Stimulated activated naive CD8-positive, alpha-beta T cell treated with anti-CD3 and anti-CD28 coated beads, Interleukin-15, amount 100 ng/mL, for 72 hours (primary cell): Measurements from ENCODE around the gene ACSF3.

Source experiments
- ATAC-seq: fragments of 150-1000 bp; cut with Tn5 transposase; 2 replicates; pipeline ENCODE4 v1.10.0; 2021; ENCODE audit warnings: mild to moderate bottlenecking, moderate library complexity
- DNase-seq, 2 donors: peaks; one replicate each; pipeline ENCODE4 v3.0.0; 2021 to 2022
- H3K27ac Mint-ChIP-seq, 2 donors: one replicate each; pipeline ENCODE4 v1.8.0; 2022; ENCODE audit warnings: mild to moderate bottlenecking in 2 of 2, mixed read lengths in 2 of 2, moderate library complexity in 2 of 2
- H3K27me3 Mint-ChIP-seq: one replicate; pipeline ENCODE4 v1.8.0; 2022; ENCODE audit warnings: mixed read lengths
- H3K4me1 Mint-ChIP-seq: one replicate; pipeline ENCODE4 v1.8.0; 2022; ENCODE audit warnings: mild to moderate bottlenecking, mixed read lengths
- H3K4me3 Mint-ChIP-seq, 2 donors: one replicate each; pipeline ENCODE4 v1.8.0; 2022; ENCODE audit warnings: mild to moderate bottlenecking in 2 of 2, mixed read lengths in 2 of 2, moderate library complexity in 1 of 2
- H3K9me3 Mint-ChIP-seq, 2 donors: one replicate each; pipeline ENCODE4 v1.8.0; 2022; ENCODE audit warnings: mixed read lengths in 2 of 2

The ACSF3 gene

GRCh38 chr16:89143911-89144675 is 50.4 kb downstream of the ACSF3 start:
- ATAC-seq (no peak), DNase-seq (no peak)
- H3K4me1 Mint-ChIP-seq = no peaks in the 10 kb centered on the region
- no peaks in the 10 kb centered on the region for H3K27me3 Mint-ChIP-seq
- peaks cover 4 to 6% of the 10 kb centered on the region in 2 donors for H3K9me3 Mint-ChIP-seq
- no peak overlapping the region for H3K27ac Mint-ChIP-seq
- H3K4me3 Mint-ChIP-seq = no peak overlapping the region

DNA sequence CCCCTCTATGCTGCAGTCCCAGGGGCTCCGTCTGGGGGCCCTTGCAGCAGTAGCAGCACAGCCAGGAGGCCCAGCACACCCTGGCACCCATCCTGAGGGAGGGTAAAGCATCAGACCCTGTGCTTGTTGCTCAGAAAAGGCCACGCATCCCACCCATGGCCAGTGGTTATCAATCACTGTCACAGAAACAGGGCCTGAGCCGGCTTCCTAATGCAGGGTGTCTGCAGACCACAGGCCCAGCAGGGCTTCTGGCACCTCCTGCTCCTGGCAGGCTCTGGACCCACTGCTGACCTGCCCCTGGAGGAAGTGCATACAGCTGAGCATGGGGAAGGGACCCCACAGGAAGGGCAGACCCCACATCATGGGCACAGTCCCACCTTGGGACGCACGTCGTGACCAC is 51.0 kb downstream of the ACSF3 start:
- no peak overlapping the region for H3K27ac Mint-ChIP-seq
- no peaks in the 10 kb centered on the region for H3K4me1 Mint-ChIP-seq
- H3K4me3 Mint-ChIP-seq = no peak overlapping the region
- peaks cover 6 to 12% of the 10 kb centered on the region in 2 donors for H3K9me3 Mint-ChIP-seq
- DNase-seq (no peak), ATAC-seq (no peak)
- no peaks in the 10 kb centered on the region for H3K27me3 Mint-ChIP-seq

DNA sequence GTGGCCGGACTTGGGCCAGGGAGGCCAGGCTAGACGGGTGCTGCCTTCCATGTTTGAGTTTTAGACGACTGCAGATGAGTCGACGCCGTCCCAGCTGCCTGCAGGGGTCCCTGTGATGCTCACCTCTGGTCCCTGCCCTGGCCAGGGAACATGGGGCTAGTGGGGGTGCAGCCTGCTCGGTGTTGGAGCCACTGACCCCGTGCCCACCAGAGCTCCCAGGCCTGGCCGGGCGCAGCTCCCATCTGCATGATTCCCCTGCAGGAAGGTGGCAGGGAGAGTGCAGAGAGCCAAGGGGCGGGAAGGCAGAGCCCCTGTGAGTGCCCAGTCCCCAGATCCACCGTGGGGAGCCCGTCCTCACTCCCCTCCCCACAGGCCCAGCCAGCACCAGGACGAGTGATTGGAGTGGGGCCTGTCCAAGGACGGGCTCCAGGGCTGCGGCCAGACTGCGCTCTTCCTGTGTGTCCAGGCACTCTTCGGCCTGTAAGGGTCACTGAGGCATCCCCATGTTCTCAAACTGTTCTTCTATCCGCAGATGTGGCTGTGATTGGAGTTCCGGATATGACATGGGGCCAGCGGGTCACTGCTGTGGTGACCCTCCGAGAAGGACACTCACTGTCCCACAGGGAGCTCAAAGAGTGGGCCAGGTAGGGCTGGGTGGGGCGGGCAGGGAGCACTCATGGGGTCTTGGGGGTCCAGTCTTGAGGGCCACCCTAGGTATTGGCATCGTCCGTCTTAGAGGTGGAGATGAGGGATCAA is 51.9 kb downstream of the ACSF3 start:
- ATAC-seq (no peak), DNase-seq (no peak)
- no peak overlapping the region for H3K27ac Mint-ChIP-seq
- no peaks in the 10 kb centered on the region for H3K27me3 Mint-ChIP-seq
- H3K4me3 Mint-ChIP-seq = no peak overlapping the region
- H3K4me1 Mint-ChIP-seq = no peaks in the 10 kb centered on the region
- peaks cover 6 to 13% of the 10 kb centered on the region in 2 donors for H3K9me3 Mint-ChIP-seq

DNA sequence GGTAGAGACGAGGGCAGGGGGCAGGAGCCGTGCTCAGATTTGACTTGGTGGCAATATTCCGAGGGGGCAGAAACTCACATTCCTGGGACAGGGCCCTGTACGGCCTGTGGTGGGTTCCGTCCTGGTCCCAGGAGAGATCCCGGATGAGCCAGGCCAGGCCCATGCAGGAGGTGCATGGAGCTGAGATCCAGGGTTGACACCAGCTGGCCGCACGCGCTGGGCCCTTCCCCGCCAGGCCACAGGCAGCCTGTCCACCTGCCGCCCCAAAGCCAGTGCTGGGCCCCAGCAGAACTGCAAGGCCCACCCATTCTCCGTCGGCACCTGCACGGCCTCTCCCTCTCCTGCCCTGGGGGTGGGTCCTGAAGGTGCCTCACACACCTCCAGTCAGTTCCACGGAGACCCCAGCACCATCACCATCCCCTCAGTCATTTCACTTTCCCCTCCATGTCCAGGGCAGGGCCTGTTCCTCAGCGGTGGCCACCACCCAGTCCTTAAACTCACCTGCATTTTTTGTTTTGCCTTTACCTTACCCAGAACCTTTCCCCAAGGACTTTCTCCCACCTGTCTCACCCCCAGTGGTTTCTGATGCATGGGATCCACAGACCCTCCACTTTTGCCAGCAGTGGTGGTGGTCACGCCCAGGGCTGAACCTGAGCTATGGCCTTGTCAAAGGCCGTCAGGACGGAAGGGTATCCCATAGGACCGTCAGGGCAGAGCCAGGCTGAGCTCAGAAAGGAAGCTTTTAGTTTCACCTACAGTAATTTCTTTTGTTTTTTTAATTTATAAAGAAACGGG is 52.8 kb downstream of the ACSF3 start:
- H3K27ac Mint-ChIP-seq = peak overlapping the region in 1 of 2 donors; percentile 88

GRCh38 chr16:89147085-89147817 is 53.6 kb downstream of the ACSF3 start:
- Mint-ChIP-seq H3K27ac (peak overlapping the region in 1 of 2 donors; percentile 88), H3K9me3 (peaks cover 6 to 13% of the 10 kb centered on the region in 2 donors), H3K4me3 (no peak overlapping the region), H3K27me3 (no peaks in the 10 kb centered on the region), H3K4me1 (no peaks in the 10 kb centered on the region)
- DNase-seq (no peak), ATAC-seq (no peak)

More for the DNA sequence above, 52.8 kb downstream of the ACSF3 start:
- no peak for DNase-seq
- peaks cover 6 to 13% of the 10 kb centered on the region in 2 donors for H3K9me3 Mint-ChIP-seq
- H3K4me3 Mint-ChIP-seq = no peak overlapping the region
- no peaks in the 10 kb centered on the region for H3K4me1 Mint-ChIP-seq
- no peak for ATAC-seq
- no peaks in the 10 kb centered on the region for H3K27me3 Mint-ChIP-seq

GRCh38 chr16:89149386-89149785 is 55.7 kb downstream of the ACSF3 start:
- ATAC-seq (no peak), DNase-seq (no peak)
- no peaks in the 10 kb centered on the region for H3K4me1 Mint-ChIP-seq
- H3K27me3 Mint-ChIP-seq = no peaks in the 10 kb centered on the region
- H3K4me3 Mint-ChIP-seq = no peak overlapping the region
- no peak overlapping the region for H3K27ac Mint-ChIP-seq
- H3K9me3 Mint-ChIP-seq = peaks cover 6 to 13% of the 10 kb centered on the region in 2 donors

GRCh38 chr16:89150090-89150835 is 56.6 kb downstream of the ACSF3 start:
- DNase-seq (no peak), ATAC-seq (no peak)
- H3K9me3 Mint-ChIP-seq = peaks cover 6 to 13% of the 10 kb centered on the region in 2 donors
- no peak overlapping the region for H3K4me3 Mint-ChIP-seq
- peak overlapping the region in 1 of 2 donors; percentile 61 for H3K27ac Mint-ChIP-seq
- no peaks in the 10 kb centered on the region for H3K27me3 Mint-ChIP-seq
- no peaks in the 10 kb centered on the region for H3K4me1 Mint-ChIP-seq

- ATAC-seq = no peak
- no peak for DNase-seq
- Mint-ChIP-seq H3K9me3 (peaks cover 6 to 13% of the 10 kb centered on the region in 2 donors), H3K27ac (no peak overlapping the region), H3K4me3 (no peak overlapping the region), H3K4me1 (no peaks in the 10 kb centered on the region), H3K27me3 (no peaks in the 10 kb centered on the region)
Measured at GRCh38 chr16:89150981-89151380, 57.3 kb downstream of the ACSF3 start.

DNA sequence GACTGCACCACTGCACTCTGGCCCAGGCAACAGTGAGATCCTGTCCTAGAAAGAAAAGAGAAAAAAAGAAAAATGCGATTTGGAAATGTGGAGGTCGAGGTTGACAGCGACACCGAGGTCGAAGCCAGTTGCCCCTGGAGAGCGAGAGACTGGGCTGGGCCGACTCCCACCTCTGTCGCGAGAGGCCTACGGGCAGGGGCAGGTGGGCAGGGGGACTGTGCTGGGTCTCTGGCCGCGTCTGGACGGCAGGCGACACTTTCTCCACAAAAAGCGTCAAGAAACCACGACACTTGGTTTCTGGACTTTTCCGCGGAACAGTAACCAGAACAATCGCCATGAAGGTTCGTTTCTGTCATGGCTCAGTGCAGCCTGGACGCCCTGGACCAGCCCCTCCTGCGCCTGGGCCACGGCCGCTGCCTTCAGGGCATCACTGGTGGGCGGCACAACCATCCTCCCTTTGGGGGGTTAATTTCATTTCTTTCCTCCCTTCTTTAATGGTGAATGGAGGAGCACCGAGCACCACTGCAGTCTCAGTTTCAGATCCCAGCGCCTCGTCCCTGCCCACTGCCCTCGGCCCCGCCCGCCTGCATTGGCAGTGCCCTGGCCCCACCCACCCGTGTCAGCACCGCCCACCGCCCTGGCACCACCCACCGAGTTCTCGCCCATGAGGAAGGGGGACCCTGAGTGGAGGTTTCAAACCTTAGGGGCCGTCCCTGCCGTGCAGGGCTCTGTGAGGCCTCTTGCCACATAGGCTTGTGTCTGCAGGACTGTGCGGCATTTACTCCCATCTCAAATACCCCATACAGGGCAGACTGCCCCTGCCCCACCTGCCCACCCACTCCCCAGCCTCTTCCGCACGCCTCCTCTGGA is 59.4 kb downstream of the ACSF3 start:
- H3K27ac Mint-ChIP-seq = peak overlapping the region in 1 of 2 donors; percentile 68
- no peaks in the 10 kb centered on the region for H3K27me3 Mint-ChIP-seq
- H3K9me3 Mint-ChIP-seq = peaks cover 6 to 13% of the 10 kb centered on the region in 2 donors
- no peaks in the 10 kb centered on the region for H3K4me1 Mint-ChIP-seq
- H3K4me3 Mint-ChIP-seq = no peak overlapping the region
- peak; percentile 19 for ATAC-seq
- DNase-seq = no peak

DNA sequence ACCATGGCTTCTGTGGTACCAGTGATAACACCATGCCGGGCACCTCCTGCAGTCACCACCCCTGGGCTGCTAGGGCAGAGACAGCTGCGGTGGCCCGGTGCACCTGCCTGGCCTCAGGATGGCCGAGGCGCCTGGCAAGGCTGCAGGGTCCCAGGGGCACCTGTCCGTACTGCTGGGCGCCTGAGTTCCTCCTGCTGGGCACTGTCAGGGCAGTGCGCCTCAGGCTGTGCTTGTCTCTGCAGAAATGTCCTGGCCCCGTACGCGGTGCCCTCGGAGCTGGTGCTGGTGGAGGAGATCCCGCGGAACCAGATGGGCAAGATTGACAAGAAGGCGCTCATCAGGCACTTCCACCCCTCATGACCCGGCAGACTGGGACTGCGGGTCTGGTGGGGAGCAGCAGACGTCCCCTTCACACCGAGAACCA is 60.2 kb downstream of the ACSF3 start:
- no peaks in the 10 kb centered on the region for H3K27me3 Mint-ChIP-seq
- H3K4me1 Mint-ChIP-seq = no peaks in the 10 kb centered on the region
- ATAC-seq = peak; percentile 24
- peaks cover 5 to 9% of the 10 kb centered on the region in 2 donors for H3K9me3 Mint-ChIP-seq
- H3K4me3 Mint-ChIP-seq = no peak overlapping the region
- no peak overlapping the region for H3K27ac Mint-ChIP-seq
- DNase-seq = no peak

- H3K27ac Mint-ChIP-seq = peak overlapping the region in 1 of 2 donors; percentile 82
Measured at GRCh38 chr16:89154390-89155183, 60.9 kb downstream of the ACSF3 start.

GRCh38 chr16:89155184-89155679 is 61.6 kb downstream of the ACSF3 start:
- DNase-seq (no peak), ATAC-seq (no peak)
- H3K4me3 Mint-ChIP-seq = no peak overlapping the region
- H3K4me1 Mint-ChIP-seq = no peaks in the 10 kb centered on the region
- H3K27ac Mint-ChIP-seq = peak overlapping the region in 1 of 2 donors; percentile 63
- H3K27me3 Mint-ChIP-seq = no peaks in the 10 kb centered on the region
- H3K9me3 Mint-ChIP-seq = no peaks in the 10 kb centered on the region

More at GRCh38 chr16:89154390-89155183, 60.9 kb downstream of the ACSF3 start:
- Mint-ChIP-seq H3K4me1 (no peaks in the 10 kb centered on the region), H3K4me3 (no peak overlapping the region), H3K27me3 (no peaks in the 10 kb centered on the region), H3K9me3 (peaks cover 0 to 2% of the 10 kb centered on the region in 2 donors)
- ATAC-seq = no peak
- DNase-seq = no peak
